ENCODE results near the gene NSUN2. TPM values are rescaled to one million over a fixed set of nuclear protein-coding genes. Genes with fewer than 3 reads are reported as not detected.

Gene NSUN2
- total RNA-seq = 86.4 and 93.3 TPM in 2 replicates

DNA sequence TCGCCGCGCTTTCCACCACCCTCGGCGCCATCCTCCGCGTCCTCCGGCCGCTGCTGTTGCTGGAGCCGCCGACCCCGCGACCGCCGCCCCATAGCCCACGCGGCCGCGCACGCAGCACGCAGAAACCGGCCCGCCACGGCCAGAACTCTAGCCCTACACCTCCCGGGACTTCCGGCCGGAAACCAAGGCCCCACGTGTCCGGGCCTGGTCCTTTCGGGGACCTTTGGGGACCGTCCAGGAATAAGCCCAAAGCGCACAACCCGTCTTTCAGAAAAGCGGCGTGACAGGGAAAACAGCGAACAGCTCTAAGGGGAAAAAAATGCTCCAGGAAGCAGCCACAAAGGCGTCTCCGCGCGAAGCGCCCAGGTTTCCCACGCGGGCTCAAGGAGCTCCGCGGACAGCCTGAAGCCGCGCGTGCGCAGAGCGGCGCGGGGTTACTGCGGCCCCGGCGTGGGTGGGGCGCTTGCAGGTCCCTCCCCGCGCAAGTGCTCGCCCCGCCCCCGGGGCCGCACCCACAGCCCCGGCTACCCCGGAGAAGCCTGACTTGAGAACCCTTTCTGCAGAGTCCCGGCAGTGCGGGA lies at the start of gene NSUN2, which contains the start of gene SRD5A1:
NSUN2 (minus strand) TSS at position 157 of the 581 bp plus-strand sequence; CDS start at position 92, 65 bp downstream.
SRD5A1 (plus strand) TSS at position 553 of the 581 bp plus-strand sequence. CDS start 137 bp downstream, outside the sequence.
- Mint-ChIP-seq H3K4me3 (peak within 1 kb of the TSS; percentile 92), H3K36me3 (ENCODE audit: low read depth) (peaks cover 45% of the 10 kb centered on the region), H3K27ac (peak within 1 kb of the TSS; percentile 99), H3K27me3 (no peaks in the 10 kb centered on the region), H3K4me1 (peaks cover 44% of the 10 kb centered on the region), H3K9me3 (no peaks in the 10 kb centered on the region)
- CTCF ChIA-PET = interaction anchor here (0.7 to 2.9 kb wide), 9 partner anchors 28 to 1136 kb away, joined by 3 to 28 read pairs (median 3); no protein-coding TSS in a partner anchor
- POLR2A ChIA-PET = interaction anchor here (0.5 to 3.4 kb wide), 18 partner anchors 12 to 1236 kb away, joined by 3 to 44 read pairs (median 11); partner anchors contain the start of genes FASTKD3, ICE1, MED10 and MTRR
- peak; percentile 88 for ATAC-seq (ENCODE audit: low read depth)
- intact Hi-C loops (cut with micrococcal nuclease) = loop anchor here (1.0 to 5.0 kb wide), 10 partner anchors 27 to 1234 kb away; partner anchors contain the start of genes FASTKD3, ICE1, MED10 and MTRR
- TF ChIP-seq, protein P1, sequence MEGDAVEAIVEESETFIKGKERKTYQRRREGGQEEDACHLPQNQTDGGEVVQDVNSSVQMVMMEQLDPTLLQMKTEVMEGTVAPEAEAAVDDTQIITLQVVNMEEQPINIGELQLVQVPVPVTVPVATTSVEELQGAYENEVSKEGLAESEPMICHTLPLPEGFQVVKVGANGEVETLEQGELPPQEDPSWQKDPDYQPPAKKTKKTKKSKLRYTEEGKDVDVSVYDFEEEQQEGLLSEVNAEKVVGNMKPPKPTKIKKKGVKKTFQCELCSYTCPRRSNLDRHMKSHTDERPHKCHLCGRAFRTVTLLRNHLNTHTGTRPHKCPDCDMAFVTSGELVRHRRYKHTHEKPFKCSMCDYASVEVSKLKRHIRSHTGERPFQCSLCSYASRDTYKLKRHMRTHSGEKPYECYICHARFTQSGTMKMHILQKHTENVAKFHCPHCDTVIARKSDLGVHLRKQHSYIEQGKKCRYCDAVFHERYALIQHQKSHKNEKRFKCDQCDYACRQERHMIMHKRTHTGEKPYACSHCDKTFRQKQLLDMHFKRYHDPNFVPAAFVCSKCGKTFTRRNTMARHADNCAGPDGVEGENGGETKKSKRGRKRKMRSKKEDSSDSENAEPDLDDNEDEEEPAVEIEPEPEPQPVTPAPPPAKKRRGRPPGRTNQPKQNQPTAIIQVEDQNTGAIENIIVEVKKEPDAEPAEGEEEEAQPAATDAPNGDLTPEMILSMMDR (IDR thresholded peaks at IDR 0.05) = no peak
- peak; percentile 97 for DNase-seq

DNA sequence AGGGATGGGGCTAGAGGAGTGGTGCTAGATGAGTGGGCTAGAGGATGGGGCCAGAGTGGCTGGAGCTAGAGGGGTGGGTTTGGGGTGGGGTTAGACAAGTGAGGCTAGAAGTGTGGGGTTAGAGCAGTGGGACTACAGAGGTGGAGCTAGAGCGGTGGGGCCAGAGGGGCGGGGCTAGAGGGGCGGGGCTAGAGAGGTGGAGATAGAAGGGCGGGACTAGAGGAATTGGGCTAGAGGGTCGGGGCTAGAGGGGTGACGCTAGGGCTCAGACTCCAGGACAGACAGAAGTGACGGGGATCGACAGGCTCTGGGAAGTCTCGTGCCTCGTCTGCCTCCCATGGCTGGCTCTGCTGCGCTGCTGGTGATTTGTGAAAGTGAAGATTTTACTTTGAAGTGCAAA lies 49.4 kb upstream of the NSUN2 start:
- Mint-ChIP-seq H3K27ac (no peak overlapping the region), H3K36me3 (ENCODE audit: low read depth) (no peaks in the 10 kb centered on the region), H3K4me1 (peaks cover 2% of the 10 kb centered on the region), H3K4me3 (no peak overlapping the region), H3K27me3 (peaks cover 33% of the 10 kb centered on the region), H3K9me3 (no peaks in the 10 kb centered on the region)
- ATAC-seq (ENCODE audit: low read depth) (no peak), DNase-seq (no peak)
- intact Hi-C loops (cut with micrococcal nuclease) = no loop called here
- TF ChIP-seq, protein P1 (IDR thresholded peaks at IDR 0.05) = no peak
- CTCF ChIA-PET = interaction anchor here (0.7 kb wide), 1 partner anchor 63 kb away, joined by 3 read pairs; no protein-coding TSS in a partner anchor
- POLR2A ChIA-PET = no interaction called here

DNA sequence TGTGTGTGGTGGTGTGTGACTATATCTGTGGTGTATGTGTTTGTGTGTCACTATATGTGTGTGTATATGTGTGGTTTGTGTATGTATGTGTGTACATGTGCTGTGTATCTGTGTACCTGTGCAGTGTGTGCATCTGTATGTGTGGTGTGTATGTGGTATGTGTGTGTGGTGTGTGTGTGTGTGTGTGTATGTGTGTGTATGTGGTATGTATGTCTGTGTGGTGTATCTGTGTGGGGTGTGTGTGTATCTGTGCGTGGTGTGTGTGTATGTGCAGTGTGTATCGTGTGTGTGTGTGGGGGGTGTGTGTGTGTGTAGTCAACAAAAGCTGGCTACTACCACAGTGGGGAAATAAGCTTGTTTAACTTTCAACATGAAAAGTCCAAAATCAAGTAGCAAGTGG lies 48.8 kb upstream of the NSUN2 start:
- Mint-ChIP-seq H3K27me3 (peaks cover 31% of the 10 kb centered on the region), H3K4me3 (no peak overlapping the region), H3K9me3 (no peaks in the 10 kb centered on the region), H3K27ac (no peak overlapping the region), H3K4me1 (no peaks in the 10 kb centered on the region), H3K36me3 (ENCODE audit: low read depth) (no peaks in the 10 kb centered on the region)
- ATAC-seq (ENCODE audit: low read depth) = no peak
- TF ChIP-seq, protein P1 (IDR thresholded peaks at IDR 0.05) = no peak
- intact Hi-C loops (cut with micrococcal nuclease) = no loop called here
- DNase-seq = no peak
- ChIA-PET POLR2A (no interaction called here), CTCF (interaction anchor here (0.7 kb wide), 1 partner anchor 64 kb away, joined by 3 read pairs; no protein-coding TSS in a partner anchor)

DNA sequence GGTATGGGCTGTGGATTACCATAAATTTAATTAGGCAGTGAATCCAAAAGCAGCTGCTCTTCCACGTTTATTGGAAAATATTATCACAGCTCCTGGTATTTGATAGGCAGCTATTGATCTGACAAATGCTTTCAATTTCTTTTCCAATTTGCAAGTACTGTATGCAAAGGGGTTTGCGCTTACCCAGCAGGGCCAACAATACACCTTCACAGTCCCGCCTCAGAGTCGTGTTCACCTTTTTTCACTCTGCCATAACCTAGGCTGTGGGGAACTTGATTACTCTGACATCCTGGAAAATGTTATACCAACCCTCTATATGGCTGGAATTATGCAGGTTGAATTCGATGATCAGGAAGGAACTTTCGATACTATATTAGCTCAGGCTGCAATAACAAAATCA lies 48.1 kb upstream of the NSUN2 start:
- TF ChIP-seq, protein P1 (IDR thresholded peaks at IDR 0.05) = no peak
- no peak for ATAC-seq (ENCODE audit: low read depth)
- H3K27ac Mint-ChIP-seq = no peak overlapping the region
- DNase-seq = no peak
- H3K36me3 Mint-ChIP-seq (ENCODE audit: low read depth) = no peaks in the 10 kb centered on the region
- ChIA-PET CTCF (no interaction called here), POLR2A (no interaction called here)
- peaks cover 24% of the 10 kb centered on the region for H3K27me3 Mint-ChIP-seq
- no peak overlapping the region for H3K4me3 Mint-ChIP-seq
- H3K9me3 Mint-ChIP-seq = no peaks in the 10 kb centered on the region
- H3K4me1 Mint-ChIP-seq = no peaks in the 10 kb centered on the region
- intact Hi-C loops (cut with micrococcal nuclease) = no loop called here

DNA sequence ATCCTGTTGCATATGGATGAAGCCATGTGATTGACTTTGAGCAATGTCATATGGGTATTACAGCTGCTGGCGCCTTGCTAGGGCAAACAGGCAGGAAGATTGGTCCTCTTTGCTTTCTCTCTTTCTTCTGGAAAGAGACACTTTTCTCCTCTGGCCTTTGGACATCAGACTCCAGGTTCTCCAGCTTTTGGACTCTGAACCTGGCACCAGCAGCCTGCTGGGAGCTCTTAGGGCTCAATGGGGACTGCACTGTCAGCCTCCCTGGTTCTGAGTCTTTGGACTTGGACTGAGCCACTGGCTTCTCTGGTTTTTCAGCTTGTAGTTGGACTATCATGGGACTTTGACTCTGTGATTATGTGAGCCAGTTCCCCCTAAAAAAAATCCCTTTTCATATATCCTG lies 45.5 kb upstream of the NSUN2 start:
- TF ChIP-seq, protein P1 (IDR thresholded peaks at IDR 0.05) = no peak
- H3K9me3 Mint-ChIP-seq = no peaks in the 10 kb centered on the region
- no peak overlapping the region for H3K27ac Mint-ChIP-seq

More for the DNA sequence above, 45.5 kb upstream of the NSUN2 start:
- ChIA-PET CTCF (no interaction called here), POLR2A (no interaction called here)
- no peaks in the 10 kb centered on the region for H3K4me1 Mint-ChIP-seq
- intact Hi-C loops (cut with micrococcal nuclease) = no loop called here
- peaks cover 3% of the 10 kb centered on the region for H3K27me3 Mint-ChIP-seq
- peaks cover under 1% of the 10 kb centered on the region for H3K36me3 Mint-ChIP-seq (ENCODE audit: low read depth)
- DNase-seq (no peak), ATAC-seq (ENCODE audit: low read depth) (no peak)
- H3K4me3 Mint-ChIP-seq = no peak overlapping the region
